Endothelial cell of umbilical vein (primary cell): ENCODE measurements around the gene AK5. TPM values are rescaled to one million over a fixed set of nuclear protein-coding genes. Genes with fewer than 3 reads are reported as not detected.

Experiments used
- BruUV-seq: library from RNA; stranded (reverse); fragments of 400-500 nt; replicated peaks from 2 replicates; lab custom pipeline; 2021; lab: Mats Ljungman, UMichigan
- CTCF ChIA-PET: fragments of 300-600, 350-600 bp; sonication (Branson Sonifier 250); formaldehyde crosslinking; loops from one replicate; lab custom pipeline; 2021; ENCODE audit warnings: antibody characterized with exemption, inconsistent platforms; lab: Charles Lee
- POLR2A ChIA-PET: fragments of 300-600, 350-600 bp; sonication (Branson Sonifier 250); formaldehyde crosslinking; loops from one replicate; lab custom pipeline; 2021; ENCODE audit warnings: antibody characterized with exemption, inconsistent platforms; lab: Charles Lee
- DNase-seq: peaks from one replicate; pipeline ENCODE4 v3.0.0-alpha.2; 2011; ENCODE audit warnings: low read depth, low spot score
- FAIRE-seq: peaks from 2 replicates; lab custom pipeline; 2011; peaks lifted over from hg19 to GRCh38; lab: Jason Lieb, UNC
- H2AFZ ChIP-seq: 2 replicates; pipeline ENCODE4 v1.6.0; 2012; ENCODE audit warnings: low read depth, low read length, control low read depth, inconsistent platforms
- H3K27ac ChIP-seq: 2 replicates; pipeline ENCODE4 v1.5.1; 2011; ENCODE audit warnings: low read depth, mild to moderate bottlenecking, control low read depth, low read length, moderate library complexity; ENCODE audit not compliant: insufficient read depth
- H3K27me3 ChIP-seq, 2 experiments: 2 replicates each; pipeline versions ENCODE4 v1.6.0 to v1.6.1; 2011; ENCODE audit warnings: low read length in 2 of 2, mixed read lengths in 1 of 2; ENCODE audit not compliant: control insufficient read depth in 2 of 2, insufficient read depth in 2 of 2
- H3K36me3 ChIP-seq, 2 experiments: 2 replicates in 1 of 2; 3 replicates in 1 of 2; pipeline ENCODE4 v1.5.1; 2011; ENCODE audit warnings: low read length in 2 of 2, mild to moderate bottlenecking in 1 of 2, moderate library complexity in 1 of 2; ENCODE audit not compliant: control insufficient read depth in 2 of 2, insufficient read depth in 2 of 2; ENCODE audit errors: extremely low read depth in 1 of 2
- H3K4me1 ChIP-seq: 3 replicates; pipeline ENCODE4 v1.5.1; 2011; ENCODE audit warnings: mild to moderate bottlenecking, low read length; ENCODE audit not compliant: control insufficient read depth, insufficient read depth; ENCODE audit errors: extremely low read depth
- H3K4me2 ChIP-seq: 2 replicates; pipeline ENCODE4 v1.6.1; 2011; ENCODE audit warnings: low read length, control low read depth, mixed read lengths; ENCODE audit not compliant: insufficient read depth
- H3K4me3 ChIP-seq, 3 experiments: fragments of 200-600 bp in 1 of 3; sonication (generic), shearing (Covaris generic) in 1 of 3; replicated peaks in 1 of 3; 2 replicates each; pipeline ENCODE4 v1.5.1; 2011 to 2016; ENCODE audit warnings: control low read depth in 3 of 3, low read length in 3 of 3, mild to moderate bottlenecking in 2 of 3, inconsistent platforms in 1 of 3, low read depth in 1 of 3, moderate library complexity in 1 of 3; ENCODE audit not compliant: insufficient read depth in 1 of 3
- H3K79me2 ChIP-seq: 2 replicates; pipeline ENCODE4 v1.6.0; 2012; ENCODE audit warnings: low read length, inconsistent platforms; ENCODE audit not compliant: control insufficient read depth, insufficient read depth
- H3K9ac ChIP-seq: replicated peaks from 2 replicates; pipeline ENCODE3; 2011; ENCODE audit warnings: low read length, control low read depth; ENCODE audit not compliant: insufficient read depth; ENCODE audit errors: extremely low read depth
- H3K9me1 ChIP-seq: replicated peaks from 3 replicates; pipeline ENCODE4 v1.6.0; 2011; ENCODE audit warnings: mild to moderate bottlenecking, low read length; ENCODE audit not compliant: control insufficient read depth, insufficient read depth; ENCODE audit errors: extremely low read depth
- H3K9me3 ChIP-seq: replicated peaks from 2 replicates; pipeline ENCODE4 v1.5.1; 2012; ENCODE audit warnings: low read length, inconsistent platforms; ENCODE audit not compliant: control insufficient read depth, insufficient read depth
- H4K20me1 ChIP-seq: replicated peaks from 2 replicates; pipeline ENCODE3; 2011; ENCODE audit warnings: mild to moderate bottlenecking, low read length; ENCODE audit not compliant: control insufficient read depth, insufficient read depth; ENCODE audit errors: extremely low read depth
- CTCF ChIP-seq, 2 donors: IDR thresholded peaks; 1 replicate in 1 of 2; 2 replicates in 1 of 2; pipeline ENCODE4 v1.5.1; 2011; ENCODE audit warnings: low read length in 2 of 2, mild to moderate bottlenecking in 2 of 2, moderate library complexity in 2 of 2, control low read depth in 1 of 2, inconsistent platforms in 1 of 2, low read depth in 1 of 2; ENCODE audit not compliant: insufficient read depth in 1 of 2; ENCODE audit errors: extremely low read depth in 1 of 2
- EZH2 ChIP-seq: IDR thresholded peaks from 2 replicates; pipeline ENCODE4 v1.6.1; 2012; ENCODE audit warnings: borderline replicate concordance, low read depth, mild to moderate bottlenecking, moderate library complexity, low read length, inconsistent platforms; ENCODE audit not compliant: severe bottlenecking
- FOS ChIP-seq: IDR thresholded peaks from 2 replicates; pipeline ENCODE4 v1.6.1; 2011; ENCODE audit warnings: mild to moderate bottlenecking, low read length, moderate library complexity, borderline replicate concordance; ENCODE audit not compliant: insufficient read depth
- GATA2 ChIP-seq: IDR thresholded peaks from 2 replicates; pipeline ENCODE4 v1.7.0; 2011; ENCODE audit warnings: low read depth, mild to moderate bottlenecking, moderate library complexity, mixed read lengths, low read length; ENCODE audit not compliant: insufficient read length, insufficient read depth
- JUN ChIP-seq: IDR thresholded peaks from 2 replicates; pipeline ENCODE4 v1.6.1; 2011; ENCODE audit warnings: borderline replicate concordance, low read depth; ENCODE audit not compliant: insufficient read length, insufficient read depth
- MAX ChIP-seq: IDR thresholded peaks from 2 replicates; pipeline ENCODE4 v1.6.1; 2011; ENCODE audit not compliant: insufficient read depth, insufficient read length
- MYC ChIP-seq: IDR thresholded peaks from one replicate; pipeline ENCODE4 v1.6.1; 2011; ENCODE audit warnings: mild to moderate bottlenecking, low read depth, low read length
- POLR2A ChIP-seq: IDR thresholded peaks from 2 replicates; pipeline ENCODE4 v1.6.1; 2012; ENCODE audit warnings: low read depth, mild to moderate bottlenecking, control low read depth, low read length
- POLR2AphosphoS5 ChIP-seq: IDR thresholded peaks from 2 replicates; pipeline ENCODE4 v1.6.1; 2012; ENCODE audit warnings: low read depth, mild to moderate bottlenecking, control low read depth, low read length, moderate library complexity; ENCODE audit not compliant: insufficient read depth
- dilution Hi-C: fragments of 300-500 bp; cut with MboI; formaldehyde crosslinking; loops from one replicate; pipeline ENCODE4 v1.15.0; 2019; ENCODE audit warnings: low sequenced_read_pairs; ENCODE audit not compliant: extremely low pct_ligation_motif_present
- intact Hi-C: fragments of 100-400 bp; cut with micrococcal nuclease; formaldehyde crosslinking; loops from one replicate; pipeline ENCODE4 v1.10.0; 2022
- polyA plus RNA-seq, 4 experiments: library from polyadenylated mRNA; depleted of rRNA in 3 of 4; stranded (reverse) in 3 of 4; unstranded in 1 of 4; fragments of >200 nt; gene quantifications; 2 replicates each; pipeline versions ENCODE4 v1.2.1 to v1.2.3, GENCODE V29; 2011 to 2012; ENCODE audit warnings: missing spikeins in 1 of 4
- total RNA-seq: library from RNA; stranded (reverse); gene quantifications from 2 replicates; pipeline ENCODE4 v1.2.3, GENCODE V29; 2021

AK5 gene
- total and polyA plus RNA-seq, 2 donors (not counting 3 experiments of a cell fraction or from before 2014, with no cell fraction given), result 5.0 to 7.5 TPM

- dilution Hi-C loops, result no loop called here
Observed at GRCh38 chr1:77467741-77468140, 185.9 kb downstream of the AK5 start.

More at GRCh38 chr1:77467741-77468140, 185.9 kb downstream of the AK5 start:
- no peak overlapping the region for H3K4me3 ChIP-seq
- TF ChIP-seq CTCF (IDR thresholded peaks at IDR 0.05; ENCODE audit: extremely low read depth in 1 of 2, insufficient read depth in 1 of 2, low read depth in 1 of 2, low read length in 2 of 2), result no peak
- TF ChIP-seq POLR2A, result no peak
- no peak for TF ChIP-seq MYC
- no peak for TF ChIP-seq EZH2
- TF ChIP-seq MAX, result no peak
- no peak for TF ChIP-seq POLR2AphosphoS5
- TF ChIP-seq GATA2, result no peak
- TF ChIP-seq JUN, result no peak
- TF ChIP-seq FOS, result no peak
- H2AFZ ChIP-seq, result no peak overlapping the region
- ChIA-PET CTCF (no interaction called here), POLR2A (no interaction called here)
- no peaks in the 10 kb centered on the region for H3K4me1 ChIP-seq
- FAIRE-seq (no peak), DNase-seq (no peak)
- H3K27me3 ChIP-seq, result no peaks in the 10 kb centered on the region
- intact Hi-C loops, result no loop called here
- no peaks in the 10 kb centered on the region for H3K79me2 ChIP-seq
- H3K9me3 ChIP-seq, result no peaks in the 10 kb centered on the region
- H3K4me2 ChIP-seq, result no peak overlapping the region
- no TSS peak for BruUV-seq
- no peak overlapping the region for H3K9ac ChIP-seq
- no peaks in the 10 kb centered on the region for H3K36me3 ChIP-seq
- H3K27ac ChIP-seq, result no peak overlapping the region
- no peaks in the 10 kb centered on the region for H4K20me1 ChIP-seq
- no peaks in the 10 kb centered on the region for H3K9me1 ChIP-seq
